Measurements from ENCODE around the gene PDS5A.
"Not testable (repeated sequence)": the region's sequence is repeated elsewhere in the genome, so short reads cannot be mapped to it uniquely, and the experiment has no call there.

Gene PDS5A

DNA sequence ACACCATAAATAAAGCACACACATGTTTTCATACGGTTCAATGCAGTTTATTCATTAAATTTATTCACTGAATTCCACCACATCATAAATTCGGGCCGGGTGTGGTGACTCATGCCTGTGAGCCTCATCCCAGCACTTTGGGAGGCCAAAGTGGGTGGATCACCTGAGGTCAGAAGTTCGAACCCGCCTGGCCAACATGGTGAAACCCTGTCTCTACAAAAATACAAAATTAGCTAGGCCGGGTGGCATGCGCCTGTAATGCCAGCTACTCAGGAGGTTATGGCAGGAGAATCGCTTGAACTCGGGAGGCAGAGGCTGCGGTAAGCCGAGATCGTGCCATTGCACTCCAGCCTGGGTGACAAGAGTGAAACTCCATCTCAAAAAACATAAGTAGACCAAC, 131.6 kb downstream of the PDS5A start:
- H3K4me3 ChIP-seq (ENCODE audit: low read depth, low read length): no peak overlapping the region
- H3K27ac ChIP-seq (ENCODE audit: extremely low read depth, low read depth, low read length): no peak overlapping the region
- no peaks in the 10 kb centered on the region for H3K4me1 ChIP-seq (ENCODE audit: control insufficient read depth, insufficient read depth, low read length)
- peaks cover 9 to 63% of the 10 kb centered on the region in 2 experiments for H3K36me3 ChIP-seq (ENCODE audit: control insufficient read depth in 2 of 2, insufficient read depth in 1 of 2, low read length in 2 of 2)
- POLR2A ChIA-PET: no interaction called here
- TF ChIP-seq ZNF202 (tag by site-specific recombination; IDR thresholded peaks at IDR 0.05; ENCODE audit: borderline replicate concordance): no peak
- TF ChIP-seq, protein P1, sequence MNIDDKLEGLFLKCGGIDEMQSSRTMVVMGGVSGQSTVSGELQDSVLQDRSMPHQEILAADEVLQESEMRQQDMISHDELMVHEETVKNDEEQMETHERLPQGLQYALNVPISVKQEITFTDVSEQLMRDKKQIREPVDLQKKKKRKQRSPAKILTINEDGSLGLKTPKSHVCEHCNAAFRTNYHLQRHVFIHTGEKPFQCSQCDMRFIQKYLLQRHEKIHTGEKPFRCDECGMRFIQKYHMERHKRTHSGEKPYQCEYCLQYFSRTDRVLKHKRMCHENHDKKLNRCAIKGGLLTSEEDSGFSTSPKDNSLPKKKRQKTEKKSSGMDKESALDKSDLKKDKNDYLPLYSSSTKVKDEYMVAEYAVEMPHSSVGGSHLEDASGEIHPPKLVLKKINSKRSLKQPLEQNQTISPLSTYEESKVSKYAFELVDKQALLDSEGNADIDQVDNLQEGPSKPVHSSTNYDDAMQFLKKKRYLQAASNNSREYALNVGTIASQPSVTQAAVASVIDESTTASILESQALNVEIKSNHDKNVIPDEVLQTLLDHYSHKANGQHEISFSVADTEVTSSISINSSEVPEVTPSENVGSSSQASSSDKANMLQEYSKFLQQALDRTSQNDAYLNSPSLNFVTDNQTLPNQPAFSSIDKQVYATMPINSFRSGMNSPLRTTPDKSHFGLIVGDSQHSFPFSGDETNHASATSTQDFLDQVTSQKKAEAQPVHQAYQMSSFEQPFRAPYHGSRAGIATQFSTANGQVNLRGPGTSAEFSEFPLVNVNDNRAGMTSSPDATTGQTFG (tag by site-specific recombination; IDR thresholded peaks at IDR 0.05; ENCODE audit: borderline replicate concordance): no peak
- TF ChIP-seq GLIS1 (tag by site-specific recombination; IDR thresholded peaks at IDR 0.05): 0 out of 2 replicates have a peak, but pooled peaks have one; percentile 21
- no peak for TF ChIP-seq KLF1 (tag by site-specific recombination; IDR thresholded peaks at IDR 0.05)
- CTCF ChIA-PET: no interaction called here
- H3K9me3 ChIP-seq (ENCODE audit: control insufficient read depth, insufficient read depth, low read depth, low read length): no peaks in the 10 kb centered on the region

DNA sequence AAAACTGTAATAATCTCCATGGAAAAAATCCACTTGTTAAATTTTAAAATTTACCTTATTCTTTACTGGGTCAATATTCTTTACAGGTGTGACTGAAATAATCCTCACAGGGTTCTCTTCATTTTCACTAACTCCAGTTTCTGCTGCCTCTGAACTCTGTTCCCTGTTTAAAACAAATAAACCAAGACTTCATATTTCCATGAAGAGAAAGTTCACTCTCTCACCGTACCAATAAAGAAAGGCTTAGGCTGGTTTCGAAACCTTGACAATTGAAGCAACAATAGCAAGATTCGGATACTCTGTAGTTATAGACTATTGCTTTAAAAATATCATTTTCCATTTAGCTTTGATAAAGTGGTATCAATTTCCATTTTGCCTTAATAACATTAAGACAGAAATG, 135.8 kb downstream of the PDS5A start:
- peaks cover 15 to 77% of the 10 kb centered on the region in 2 experiments for H3K36me3 ChIP-seq (ENCODE audit: control insufficient read depth in 2 of 2, insufficient read depth in 1 of 2, low read length in 2 of 2)
- H3K4me1 ChIP-seq (ENCODE audit: control insufficient read depth, insufficient read depth, low read length): no peaks in the 10 kb centered on the region
- no peak overlapping the region for H3K4me3 ChIP-seq (ENCODE audit: low read depth, low read length)
- ChIA-PET CTCF (interaction anchor here (0.6 to 0.7 kb wide), 2 partner anchors 21 to 1129 kb away, joined by 3 to 4 read pairs; no protein-coding TSS in a partner anchor), POLR2A (no interaction called here)
- TF ChIP-seq BCL11B (tag by site-specific recombination; IDR thresholded peaks at IDR 0.05; ENCODE audit: low read depth) (no peak), ZIC2 (tag by site-specific recombination; IDR thresholded peaks at IDR 0.05) (no peak), HOXD13 (CRISPR knock-in tag; IDR thresholded peaks at IDR 0.05; ENCODE audit: borderline replicate concordance) (no peak), ZNF121 (tag by site-specific recombination; IDR thresholded peaks at IDR 0.05) (no peak), ZFP69B (tag by site-specific recombination; IDR thresholded peaks at IDR 0.05) (no peak), ZNF629 (tag by site-specific recombination; IDR thresholded peaks at IDR 0.05) (no peak), ZNF660 (tag by site-specific recombination; IDR thresholded peaks at IDR 0.05) (no peak)
- TF ChIP-seq, protein P2, sequence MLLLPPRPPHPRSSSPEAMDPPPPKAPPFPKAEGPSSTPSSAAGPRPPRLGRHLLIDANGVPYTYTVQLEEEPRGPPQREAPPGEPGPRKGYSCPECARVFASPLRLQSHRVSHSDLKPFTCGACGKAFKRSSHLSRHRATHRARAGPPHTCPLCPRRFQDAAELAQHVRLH (tag by site-specific recombination; IDR thresholded peaks at IDR 0.05): no peak
- TF ChIP-seq, protein P3, sequence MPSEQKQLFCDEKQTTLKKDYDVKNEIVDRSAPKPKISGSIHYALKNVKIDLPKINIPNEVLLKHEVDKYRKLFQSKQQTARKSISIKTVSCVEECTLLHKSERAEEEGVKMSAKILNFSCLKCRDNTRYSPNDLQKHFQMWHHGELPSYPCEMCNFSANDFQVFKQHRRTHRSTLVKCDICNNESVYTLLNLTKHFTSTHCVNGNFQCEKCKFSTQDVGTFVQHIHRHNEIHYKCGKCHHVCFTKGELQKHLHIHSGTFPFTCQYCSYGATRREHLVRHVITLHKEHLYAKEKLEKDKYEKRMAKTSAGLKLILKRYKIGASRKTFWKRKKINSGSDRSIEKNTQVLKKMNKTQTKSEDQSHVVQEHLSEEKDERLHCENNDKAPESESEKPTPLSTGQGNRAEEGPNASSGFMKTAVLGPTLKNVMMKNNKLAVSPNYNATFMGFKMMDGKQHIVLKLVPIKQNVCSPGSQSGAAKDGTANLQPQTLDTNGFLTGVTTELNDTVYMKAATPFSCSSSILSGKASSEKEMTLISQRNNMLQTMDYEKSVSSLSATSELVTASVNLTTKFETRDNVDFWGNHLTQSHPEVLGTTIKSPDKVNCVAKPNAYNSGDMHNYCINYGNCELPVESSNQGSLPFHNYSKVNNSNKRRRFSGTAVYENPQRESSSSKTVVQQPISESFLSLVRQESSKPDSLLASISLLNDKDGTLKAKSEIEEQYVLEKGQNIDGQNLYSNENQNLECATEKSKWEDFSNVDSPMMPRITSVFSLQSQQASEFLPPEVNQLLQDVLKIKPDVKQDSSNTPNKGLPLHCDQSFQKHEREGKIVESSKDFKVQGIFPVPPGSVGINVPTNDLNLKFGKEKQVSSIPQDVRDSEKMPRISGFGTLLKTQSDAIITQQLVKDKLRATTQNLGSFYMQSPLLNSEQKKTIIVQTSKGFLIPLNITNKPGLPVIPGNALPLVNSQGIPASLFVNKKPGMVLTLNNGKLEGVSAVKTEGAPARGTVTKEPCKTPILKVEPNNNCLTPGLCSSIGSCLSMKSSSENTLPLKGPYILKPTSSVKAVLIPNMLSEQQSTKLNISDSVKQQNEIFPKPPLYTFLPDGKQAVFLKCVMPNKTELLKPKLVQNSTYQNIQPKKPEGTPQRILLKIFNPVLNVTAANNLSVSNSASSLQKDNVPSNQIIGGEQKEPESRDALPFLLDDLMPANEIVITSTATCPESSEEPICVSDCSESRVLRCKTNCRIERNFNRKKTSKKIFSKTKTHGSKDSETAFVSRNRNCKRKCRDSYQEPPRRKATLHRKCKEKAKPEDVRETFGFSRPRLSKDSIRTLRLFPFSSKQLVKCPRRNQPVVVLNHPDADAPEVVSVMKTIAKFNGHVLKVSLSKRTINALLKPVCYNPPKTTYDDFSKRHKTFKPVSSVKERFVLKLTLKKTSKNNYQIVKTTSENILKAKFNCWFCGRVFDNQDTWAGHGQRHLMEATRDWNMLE (tag by site-specific recombination; conservative IDR thresholded peaks at IDR 0.05; ENCODE audit: low read depth): no peak
- H3K9me3 ChIP-seq (ENCODE audit: control insufficient read depth, insufficient read depth, low read depth, low read length): no peaks in the 10 kb centered on the region
- no peak overlapping the region for H3K27ac ChIP-seq (ENCODE audit: extremely low read depth, low read depth, low read length)

DNA sequence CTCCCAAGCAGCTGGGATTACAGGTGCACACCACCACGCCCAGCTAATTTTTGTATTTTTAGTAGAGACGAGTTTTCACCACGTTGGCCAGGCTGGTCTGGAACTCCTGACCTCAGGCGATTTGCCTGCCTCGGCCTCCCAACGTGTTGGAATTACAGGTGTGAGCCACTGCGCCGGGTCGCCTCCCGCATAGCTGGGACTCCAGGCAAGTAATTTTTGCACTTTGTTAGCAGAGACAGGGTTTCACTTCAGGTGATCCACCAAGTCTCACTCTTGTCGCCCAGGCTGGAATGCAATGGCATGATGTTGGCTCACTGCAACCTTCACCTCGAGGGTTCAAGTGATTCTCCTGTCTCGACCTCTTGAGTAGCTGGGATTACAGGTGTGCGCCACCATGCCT, 137.2 kb downstream of the PDS5A start:
- H3K4me1 ChIP-seq (ENCODE audit: control insufficient read depth, insufficient read depth, low read length); H3K9me3 ChIP-seq (ENCODE audit: control insufficient read depth, insufficient read depth, low read depth, low read length); CTCF ChIA-PET; POLR2A ChIA-PET; H3K27ac ChIP-seq (ENCODE audit: extremely low read depth, low read depth, low read length); H3K4me3 ChIP-seq (ENCODE audit: low read depth, low read length): not testable (repeated sequence)
- peaks cover 15 to 78% of the 10 kb centered on the region in 2 experiments for H3K36me3 ChIP-seq (ENCODE audit: control insufficient read depth in 2 of 2, insufficient read depth in 1 of 2, low read length in 2 of 2)
